Measurements from ENCODE around the gene EFL1.
"Not testable (repeated sequence)": the region's sequence is repeated elsewhere in the genome, so short reads cannot be mapped to it uniquely, and the experiment has no call there.

Gene EFL1

DNA sequence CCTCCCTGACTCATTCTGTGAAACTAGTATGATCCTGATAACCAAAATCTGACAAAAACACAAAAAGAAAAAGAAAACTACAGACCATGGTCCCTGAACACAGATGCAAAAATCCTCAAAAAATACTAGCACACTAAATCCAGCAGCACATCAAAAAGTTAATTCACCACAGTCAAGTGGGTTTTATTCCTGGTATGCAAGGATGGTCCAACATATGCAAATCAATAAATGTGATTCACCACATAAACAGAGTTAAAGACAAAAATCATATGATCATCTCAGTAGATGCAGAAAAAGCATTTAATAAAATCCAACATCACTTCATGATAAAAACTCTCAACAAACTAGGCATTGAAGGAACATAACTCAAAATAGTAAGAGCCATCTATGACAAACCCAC, 12.9 kb upstream of the EFL1 start:
- DNase-seq: no peak

DNA sequence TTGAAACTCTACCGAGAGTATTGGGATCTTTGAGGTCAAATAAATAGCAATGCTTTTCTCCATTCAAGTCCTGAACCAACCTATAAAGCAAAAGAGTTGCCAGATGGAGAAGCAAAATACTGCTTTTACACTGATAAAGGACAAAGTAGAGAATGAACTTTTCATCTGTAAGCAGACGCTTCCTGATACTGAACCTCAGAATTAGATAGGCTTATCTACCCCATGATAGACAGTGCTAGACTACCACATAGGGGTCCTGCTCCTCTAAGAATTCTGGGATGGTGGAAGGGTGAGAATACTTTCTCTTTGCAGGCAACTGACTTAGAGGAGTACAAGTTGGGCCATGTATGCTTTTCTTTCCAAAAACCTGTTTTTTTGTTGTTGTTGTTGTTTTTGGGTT, 9.6 kb upstream of the EFL1 start:
- no peak for DNase-seq

DNA sequence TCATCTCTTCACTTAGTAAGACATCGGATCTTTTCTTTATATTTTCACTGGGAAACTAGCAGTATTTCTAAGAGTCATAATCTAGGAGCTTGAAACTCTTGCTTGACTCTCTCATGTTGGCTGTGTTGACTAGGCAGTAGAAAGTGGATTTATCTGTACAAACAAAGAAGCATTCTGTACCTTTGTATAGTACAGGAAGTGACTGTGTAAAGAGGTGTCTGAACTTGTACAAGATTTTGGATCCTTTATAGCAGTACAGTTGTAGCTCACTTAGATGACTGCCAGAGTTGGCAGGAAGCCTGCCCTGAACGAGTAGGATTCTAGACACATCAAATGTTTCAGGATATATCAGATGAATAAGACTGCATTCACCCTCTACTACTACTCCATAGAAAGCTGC, 5.9 kb upstream of the EFL1 start:
- DNase-seq: not testable (repeated sequence)

- not testable (repeated sequence) for DNase-seq
Observed at GRCh38 chr15:82267137-82267536, 4.6 kb upstream of the EFL1 start.

DNA sequence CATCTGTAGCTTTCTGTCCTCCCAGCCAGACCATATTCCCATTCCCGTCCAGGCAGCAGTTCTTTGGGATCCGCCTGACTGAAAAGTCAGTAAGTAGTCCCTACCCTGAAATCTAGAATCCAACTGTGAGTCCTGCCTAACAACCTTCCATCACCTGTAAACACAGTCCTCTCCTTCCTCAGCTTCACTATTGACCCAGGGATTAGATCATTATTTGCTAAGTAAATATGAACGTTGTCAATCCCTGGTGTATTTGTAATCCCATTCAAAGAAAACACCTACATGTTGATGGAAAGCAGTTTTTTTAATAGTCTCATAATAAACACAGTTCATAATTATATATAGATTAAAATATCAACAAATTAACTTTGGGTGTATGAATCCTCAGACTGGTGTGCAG, 816 bp upstream of the EFL1 start:
- DNase-seq: no peak

DNA sequence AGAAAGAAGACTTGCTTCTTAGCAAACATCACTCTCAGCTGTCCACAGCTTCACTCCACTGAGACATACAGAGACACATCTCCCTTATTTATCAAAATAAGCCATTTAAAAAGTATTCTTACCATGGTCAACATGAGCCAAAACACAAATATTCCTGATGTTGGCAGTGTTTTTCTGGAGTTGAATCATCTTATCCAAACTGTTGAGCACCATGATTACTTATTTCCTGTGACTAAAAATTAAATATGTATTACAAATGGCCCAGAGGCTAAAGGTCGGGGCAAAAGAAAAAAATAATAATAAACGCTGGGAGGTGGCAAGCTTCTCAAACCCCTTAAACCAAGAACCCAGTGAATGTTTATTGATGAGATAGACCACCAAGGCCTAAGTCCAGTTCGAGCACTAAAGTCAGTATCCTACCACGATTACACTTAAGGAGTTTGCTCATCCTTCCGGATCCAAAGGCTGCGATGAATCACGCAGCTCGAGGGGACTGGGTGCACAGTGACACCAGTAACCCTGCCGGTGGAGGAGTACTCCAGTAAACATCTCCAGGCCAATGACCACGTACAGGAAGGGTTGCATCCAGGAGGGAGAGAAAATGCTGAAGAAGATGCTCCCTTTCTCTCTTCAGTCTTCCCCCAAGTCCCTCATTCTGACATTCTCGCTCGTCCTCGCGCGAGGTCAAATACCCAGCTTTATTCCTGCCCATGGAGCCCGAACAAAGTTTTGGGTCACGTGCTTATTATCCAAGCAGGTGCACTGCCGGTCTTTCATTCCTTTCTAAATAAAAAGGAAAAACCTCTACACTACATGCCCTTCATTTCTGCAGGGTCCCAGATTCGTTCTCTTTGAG, 740 bp downstream of the EFL1 start:
- peak in 1 of 4 experiments; percentile 3 for DNase-seq

GRCh38 chr15:82248261-82248660, 14.3 kb downstream of the EFL1 start:
- DNase-seq: not testable (repeated sequence)

DNA sequence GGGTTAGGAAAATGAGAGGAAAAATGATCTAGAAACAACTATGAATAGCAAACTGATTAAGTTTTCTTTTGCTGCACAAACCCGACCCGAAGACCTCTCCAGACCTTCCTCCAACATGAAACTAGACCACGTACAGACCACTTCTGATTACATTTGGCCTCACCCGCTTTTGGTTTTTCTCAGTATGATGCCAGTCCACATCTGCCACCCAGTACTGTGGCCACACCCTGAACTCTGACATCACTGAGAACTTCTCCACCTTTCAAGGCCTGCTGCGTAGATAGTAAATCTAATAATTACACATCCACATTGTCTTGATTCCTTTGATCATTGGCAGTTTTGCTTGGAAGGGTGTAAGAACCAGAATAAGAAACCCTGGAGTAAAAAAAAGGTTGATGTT, 16.6 kb downstream of the EFL1 start:
- DNase-seq: not testable (repeated sequence)

DNA sequence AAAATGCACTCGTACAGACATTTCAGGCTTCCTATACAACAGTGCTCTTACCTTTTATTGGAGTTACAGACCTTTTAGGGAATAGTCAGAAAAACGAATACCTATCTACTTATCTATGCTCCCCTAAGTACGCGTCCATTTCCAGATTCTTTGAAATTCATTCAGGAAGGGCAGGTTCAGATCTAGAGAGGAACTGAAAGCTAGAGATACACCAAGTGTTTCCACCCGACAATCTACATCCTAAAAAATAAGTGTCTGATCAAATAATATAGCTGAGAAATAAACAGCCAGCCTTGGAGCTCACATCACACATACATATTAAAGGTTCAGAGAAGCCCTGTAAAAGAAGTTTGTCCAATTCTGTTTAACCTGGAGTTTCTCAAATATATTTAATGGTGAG, 18.9 kb downstream of the EFL1 start:
- DNase-seq: not testable (repeated sequence)

- DNase-seq: not testable (repeated sequence)
Observed at GRCh38 chr15:82241836-82242499, 20.6 kb downstream of the EFL1 start.

DNA sequence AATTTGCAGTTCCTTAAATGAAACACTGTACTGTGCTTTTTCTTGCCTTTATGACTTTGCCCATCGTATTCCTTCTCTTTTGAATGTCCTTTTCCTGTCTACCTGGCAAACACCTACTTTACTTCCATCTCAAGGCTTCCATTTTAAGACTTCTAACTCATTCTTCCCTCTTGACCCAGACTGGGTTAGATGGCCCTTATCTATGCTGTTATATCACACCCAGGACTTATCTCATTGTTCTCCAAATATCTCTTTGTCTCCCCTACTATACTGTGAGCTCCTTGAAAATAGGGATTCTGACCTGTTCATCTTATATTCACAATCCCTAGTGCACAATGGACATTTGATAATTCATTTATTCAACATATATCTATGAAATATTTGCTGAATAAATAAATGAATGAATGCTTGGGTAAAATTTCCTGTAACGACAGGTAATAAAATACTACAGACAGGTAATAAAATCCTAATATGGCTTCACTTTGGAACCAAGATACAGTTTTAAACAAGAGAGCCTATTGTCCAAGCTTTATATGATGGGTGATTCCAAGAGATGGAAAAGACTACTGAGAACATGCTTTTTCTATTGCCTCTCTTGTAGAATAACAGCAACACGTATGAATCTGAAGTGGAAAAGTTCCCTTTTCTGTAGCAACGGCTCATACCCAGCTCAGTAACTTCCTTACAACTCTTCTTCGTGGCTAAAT, 22.7 kb downstream of the EFL1 start:
- no peak for DNase-seq

GRCh38 chr15:82237944-82238534, 24.5 kb downstream of the EFL1 start:
- not testable (repeated sequence) for DNase-seq

GRCh38 chr15:82231842-82232241, 30.7 kb downstream of the EFL1 start:
- no peak for DNase-seq

- no peak for DNase-seq
Observed at GRCh38 chr15:82231233-82231632, 31.3 kb downstream of the EFL1 start.

GRCh38 chr15:82228750-82229149, 33.8 kb downstream of the EFL1 start:
- DNase-seq: no peak

DNA sequence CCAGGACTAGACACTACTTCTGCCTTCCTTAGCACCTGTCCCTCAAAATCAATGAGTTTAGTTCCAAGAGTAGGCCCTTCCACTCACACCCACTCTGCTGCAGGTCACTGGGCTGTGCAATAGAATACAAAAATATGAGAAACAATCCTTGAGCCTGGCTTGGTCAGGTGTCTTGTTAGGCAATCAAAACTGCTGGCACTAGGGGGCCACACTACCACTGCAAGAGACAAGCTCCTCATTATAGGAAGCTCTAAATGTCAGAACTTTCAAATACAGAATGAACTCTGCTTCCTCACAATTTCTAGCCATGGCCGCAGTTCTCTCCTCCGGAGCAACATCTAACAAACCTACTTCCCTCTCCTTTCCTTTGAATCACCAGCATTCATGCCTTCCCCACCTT, 41.0 kb downstream of the EFL1 start:
- not testable (repeated sequence) for DNase-seq

GRCh38 chr15:82216092-82216491, 46.4 kb downstream of the EFL1 start:
- not testable (repeated sequence) for DNase-seq

GRCh38 chr15:82212201-82212600, 50.3 kb downstream of the EFL1 start:
- not testable (repeated sequence) for DNase-seq

DNA sequence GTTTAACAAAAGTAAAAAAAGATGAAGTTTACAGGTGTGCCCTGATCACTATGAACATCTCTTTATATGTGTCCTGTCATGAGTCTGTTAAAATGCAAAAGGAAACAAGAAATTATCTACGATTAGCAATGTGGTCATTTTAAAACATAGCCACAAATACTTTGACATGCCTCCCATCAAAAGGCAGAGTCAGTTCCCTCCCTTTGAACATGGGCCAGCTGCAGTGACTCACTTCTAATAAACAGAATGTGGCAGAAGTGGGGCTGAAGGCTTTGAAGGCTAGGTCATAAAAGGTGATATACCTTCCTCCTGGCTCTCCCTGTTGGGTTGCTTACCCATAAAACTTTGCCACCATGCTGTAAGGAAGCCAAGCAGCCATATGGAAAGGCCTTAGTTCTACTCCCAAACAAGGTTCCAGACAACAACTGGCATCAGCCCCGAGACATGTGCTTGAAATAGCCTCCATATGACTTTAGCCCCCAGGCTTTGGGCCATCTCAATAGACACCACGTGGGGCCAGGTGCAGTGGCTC, 52.4 kb downstream of the EFL1 start:
- not testable (repeated sequence) for DNase-seq

DNA sequence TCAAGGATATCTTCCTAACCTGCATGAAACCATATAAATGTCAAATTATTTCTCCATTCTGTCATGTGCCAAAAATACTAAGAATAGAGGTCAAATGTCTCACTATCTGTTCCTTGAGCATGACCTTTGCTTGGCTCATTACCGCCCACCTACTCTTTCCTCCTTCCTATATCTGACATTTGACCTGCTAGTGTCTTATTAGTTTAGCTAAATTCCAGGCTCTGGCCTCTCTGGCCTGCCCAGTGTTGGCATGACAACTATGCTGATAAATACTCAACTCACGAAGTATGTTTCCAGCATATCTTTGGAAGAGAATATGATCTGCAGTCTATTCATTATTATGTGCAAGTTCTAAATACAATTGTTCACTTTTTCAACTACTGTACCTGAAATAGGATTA, 58.0 kb downstream of the EFL1 start:
- DNase-seq: not testable (repeated sequence)

DNA sequence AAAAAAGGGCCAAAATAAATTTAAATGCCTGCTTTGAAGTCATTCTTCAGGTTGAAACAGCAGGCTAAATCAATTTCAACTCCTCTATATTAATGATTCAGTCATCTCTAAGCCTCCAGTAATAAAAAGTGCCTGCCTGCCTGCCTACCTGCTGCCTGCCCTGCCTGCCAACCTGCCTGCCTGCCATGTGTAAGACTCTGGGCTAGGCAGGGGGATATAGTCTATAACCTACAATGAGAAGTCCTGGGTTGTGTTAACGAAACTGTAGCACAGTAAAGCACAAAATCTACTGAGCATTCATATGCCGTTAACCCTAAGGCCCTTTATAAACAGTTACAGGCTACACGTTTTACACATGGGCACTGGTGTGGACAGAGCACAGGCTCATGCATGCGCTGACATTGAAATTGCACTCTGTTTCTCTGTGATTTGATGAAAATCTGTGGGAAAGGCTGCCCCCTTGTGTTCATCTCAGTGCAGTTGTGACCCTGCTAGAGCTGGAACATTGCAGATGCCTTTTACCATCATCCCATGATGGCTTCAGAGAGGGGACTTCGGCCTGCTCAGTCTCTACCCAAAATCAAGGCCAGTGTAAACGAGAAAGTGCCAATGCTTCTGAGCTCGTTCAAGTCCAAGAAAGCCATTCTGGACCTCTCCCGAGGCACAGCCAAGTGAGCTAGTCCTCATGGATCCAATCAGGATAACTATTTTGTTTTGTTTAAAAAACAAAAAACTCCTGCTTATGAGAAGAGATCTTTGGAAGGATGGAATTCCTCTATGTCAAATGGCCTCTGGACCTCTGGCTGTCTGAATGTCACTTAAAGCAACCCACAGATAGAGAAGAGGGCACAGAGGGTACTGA, 64.6 kb downstream of the EFL1 start:
- DNase-seq: peak in 3 of 4 experiments; percentile 4 to 26 (median 13)

- no peak for DNase-seq
Observed at GRCh38 chr15:82196353-82196752, 66.2 kb downstream of the EFL1 start.
